GM21526 (cell line): Measurements from ENCODE around the gene ALMS1.
"Not testable (repeated sequence)": the region's sequence is repeated elsewhere in the genome, so short reads cannot be mapped to it uniquely, and the experiment has no call there.

Source experiments
- ATAC-seq: cut with Tn5 transposase; IDR thresholded peaks from one replicate; pipeline ENCODE4 v1.9.1; 2021; ENCODE audit warnings: moderate library complexity; ENCODE audit not compliant: unreplicated experiment, low FRiP score

Gene ALMS1

DNA sequence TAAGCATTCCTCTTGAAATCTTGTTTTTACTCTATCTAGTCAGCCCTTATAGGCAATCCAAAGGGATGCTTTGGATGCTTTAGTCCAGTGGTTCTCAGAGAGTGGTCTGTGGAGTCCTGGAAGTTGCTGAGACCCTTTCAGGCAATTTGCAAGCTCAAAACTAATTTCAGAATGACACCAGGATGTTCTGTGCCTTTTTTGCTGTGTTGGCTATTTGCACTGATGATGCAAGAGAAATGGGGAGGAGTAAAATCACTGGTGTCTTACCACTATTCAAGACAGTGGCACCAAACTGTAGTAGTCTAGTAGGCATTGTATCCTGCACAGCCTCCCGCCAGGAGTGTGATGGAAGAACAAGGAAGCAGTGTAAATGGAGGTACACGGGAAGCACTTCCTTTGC lies 219.0 kb downstream of the ALMS1 start:
- not testable (repeated sequence) for ATAC-seq

DNA sequence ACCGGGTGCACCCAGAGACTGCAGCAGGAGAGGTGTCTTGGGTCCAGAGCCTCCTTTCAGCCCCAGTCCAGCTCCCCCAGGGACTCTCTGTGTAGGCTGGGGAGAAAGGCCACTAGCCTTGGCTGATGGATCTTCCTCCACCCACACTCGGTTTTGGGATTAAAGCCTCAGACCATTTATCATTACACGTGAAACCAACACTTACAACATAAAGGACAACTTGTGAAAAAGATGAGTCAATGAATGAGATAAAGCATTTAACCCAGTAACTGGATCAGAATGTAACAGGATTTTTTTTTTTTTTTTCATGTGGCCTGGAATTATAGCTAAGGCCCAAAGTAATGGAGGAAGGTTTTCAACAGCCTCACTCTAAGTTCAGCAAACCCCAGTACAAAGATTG lies 224.5 kb downstream of the ALMS1 start:
- ATAC-seq, result no peak

DNA sequence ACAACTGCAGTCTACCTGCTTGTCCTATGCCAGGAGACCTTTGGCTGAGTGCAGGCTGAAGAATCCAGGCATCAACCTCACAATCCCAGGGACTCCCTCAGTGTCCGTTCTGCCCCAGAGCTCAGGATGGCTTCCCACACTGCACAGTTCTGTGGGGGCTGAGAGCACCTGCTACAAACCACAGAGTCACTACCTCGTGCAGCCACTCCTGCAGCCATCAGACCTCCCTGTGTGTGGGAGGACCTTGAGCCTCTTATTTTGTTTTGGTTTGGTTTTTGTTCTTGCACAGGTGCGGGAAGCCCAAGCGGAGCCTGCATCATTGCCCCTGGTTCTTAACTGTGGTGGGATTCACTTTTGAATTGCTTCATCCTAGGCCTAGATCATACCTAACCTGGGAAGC lies 225.6 kb downstream of the ALMS1 start:
- ATAC-seq, result no peak

DNA sequence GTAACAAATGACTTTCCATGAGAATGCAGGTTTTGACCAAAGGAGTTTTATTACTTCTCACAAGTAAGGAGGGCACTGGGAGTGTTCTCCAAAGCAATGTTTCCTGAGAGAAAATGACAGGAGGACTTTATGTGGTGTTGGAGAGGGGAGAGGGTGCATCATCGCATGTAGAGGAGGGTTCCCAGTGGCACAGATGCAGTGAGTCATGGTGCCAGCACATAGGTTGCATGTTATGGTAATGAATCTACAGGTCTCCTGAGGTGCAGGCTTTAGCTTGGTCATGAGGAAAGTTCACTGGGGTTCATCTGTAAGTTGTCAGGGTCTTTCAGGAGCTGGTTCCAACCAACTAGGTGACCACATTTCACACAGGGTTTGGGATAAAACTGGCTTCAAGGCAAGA lies 226.2 kb downstream of the ALMS1 start:
- ATAC-seq, result no peak

DNA sequence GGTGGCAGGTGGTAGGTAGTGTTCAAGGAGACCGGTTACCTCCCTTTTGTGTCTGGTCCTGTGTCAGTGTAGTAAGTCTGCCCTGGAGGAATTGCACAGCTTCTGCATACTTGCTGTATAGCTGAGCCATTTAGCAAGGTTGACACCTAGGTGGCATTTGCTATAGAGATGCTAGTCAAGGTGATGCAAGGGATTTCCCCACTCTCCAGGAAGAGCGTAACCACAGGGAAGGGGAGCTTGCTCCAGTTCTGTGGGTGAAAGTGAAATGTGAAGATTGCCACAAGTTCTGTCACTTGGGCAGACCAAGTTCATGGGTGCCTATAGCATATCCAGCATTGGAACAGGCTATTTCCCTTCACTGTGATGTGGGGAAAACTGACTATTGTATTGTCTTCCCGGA lies 228.5 kb downstream of the ALMS1 start:
- ATAC-seq, result no peak

DNA sequence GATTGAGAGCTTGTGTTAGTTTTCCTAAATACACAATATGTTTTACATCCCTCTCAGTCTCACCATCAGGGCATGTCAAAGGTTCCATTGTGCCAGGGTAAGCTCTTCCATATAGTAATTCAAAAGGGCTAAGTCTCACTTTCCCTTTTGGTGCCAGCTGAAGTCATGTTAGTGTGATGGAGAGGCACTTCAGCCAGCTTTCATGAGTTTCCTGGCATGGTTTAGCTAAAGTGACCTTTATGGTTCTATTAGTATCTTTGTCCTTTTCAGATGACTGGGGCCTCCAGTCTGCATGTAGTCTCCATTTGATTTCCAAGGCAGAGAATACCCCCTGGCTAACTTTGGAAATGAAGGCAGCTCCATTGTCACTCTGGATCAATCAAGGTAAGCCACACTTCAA lies 229.4 kb downstream of the ALMS1 start:
- no peak for ATAC-seq

DNA sequence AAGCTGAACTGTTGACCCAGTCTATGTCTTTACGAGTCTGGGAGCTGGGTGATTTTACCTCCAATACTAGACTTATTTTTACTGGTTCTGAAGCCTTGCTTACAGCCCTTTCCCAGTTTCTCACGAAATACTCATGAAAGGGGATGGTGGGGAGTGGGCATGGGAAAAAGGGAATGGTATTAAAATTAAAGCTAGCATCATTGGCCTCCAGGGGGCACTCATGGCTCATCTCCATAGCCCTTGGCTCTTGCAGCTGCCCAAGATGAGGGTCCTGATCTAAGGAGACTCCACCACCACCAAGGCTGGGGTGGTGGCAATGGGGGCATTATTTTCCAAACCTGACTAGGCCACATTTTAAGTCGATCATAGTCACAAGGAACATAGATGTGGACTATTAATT lies 234.3 kb downstream of the ALMS1 start:
- not testable (repeated sequence) for ATAC-seq

DNA sequence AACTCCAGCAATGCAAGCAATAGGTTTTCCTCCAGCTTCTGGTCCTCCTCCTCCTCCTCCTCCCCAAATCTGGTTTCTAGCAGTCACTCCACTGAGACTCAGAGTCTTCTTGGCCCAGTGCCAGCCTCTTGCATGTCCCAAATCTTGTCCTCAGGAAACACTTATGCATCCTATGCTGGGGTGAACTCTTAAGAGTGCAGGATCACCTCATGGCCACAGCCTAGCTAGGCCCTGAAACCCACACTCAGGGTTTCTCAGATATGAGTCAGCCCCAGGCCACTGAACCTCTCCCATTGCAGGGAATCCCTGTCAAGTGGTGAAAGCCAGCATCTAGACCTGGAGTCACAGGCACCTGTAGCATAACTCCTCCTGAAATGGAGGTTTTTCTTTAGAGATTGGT lies 238.4 kb downstream of the ALMS1 start:
- not testable (repeated sequence) for ATAC-seq

DNA sequence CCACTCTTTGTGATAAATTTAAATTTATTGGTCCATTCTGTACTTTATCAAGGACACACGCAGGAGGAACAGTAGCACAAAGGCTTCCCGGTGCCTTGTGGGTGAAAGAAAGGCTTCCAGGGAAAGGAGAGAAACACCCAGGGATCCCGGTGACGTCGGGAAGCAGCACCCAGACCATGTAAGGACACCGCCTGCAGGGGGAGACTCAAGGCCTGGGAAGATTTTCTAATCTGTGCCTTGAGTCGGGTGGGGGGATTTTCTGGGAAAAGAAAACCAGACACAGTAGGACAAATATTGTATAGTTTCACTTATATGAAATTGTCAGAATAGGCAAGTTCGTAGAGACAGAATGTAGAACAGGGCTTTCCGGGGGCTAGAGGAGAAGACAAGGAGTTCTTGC lies 239.0 kb downstream of the ALMS1 start:
- not testable (repeated sequence) for ATAC-seq

DNA sequence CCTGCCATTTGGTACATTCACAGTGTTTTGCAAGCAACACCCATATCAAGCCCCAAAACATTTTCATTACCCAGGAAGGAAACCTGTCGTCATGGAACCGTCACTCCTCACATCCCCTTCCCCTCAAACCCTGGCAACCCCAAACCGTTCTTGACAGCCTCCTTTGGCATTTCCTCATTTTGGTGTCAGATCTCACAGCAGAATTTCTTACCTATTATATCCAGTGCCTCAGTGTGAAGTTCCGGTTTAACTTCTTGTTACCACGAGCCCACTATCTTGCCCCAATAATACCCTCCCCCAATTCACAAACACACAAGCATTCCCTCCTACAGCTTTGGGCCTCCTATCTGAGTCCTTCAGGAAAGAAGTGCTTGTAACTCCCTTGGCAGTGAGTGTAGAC lies 240.6 kb downstream of the ALMS1 start:
- ATAC-seq, result not testable (repeated sequence)

DNA sequence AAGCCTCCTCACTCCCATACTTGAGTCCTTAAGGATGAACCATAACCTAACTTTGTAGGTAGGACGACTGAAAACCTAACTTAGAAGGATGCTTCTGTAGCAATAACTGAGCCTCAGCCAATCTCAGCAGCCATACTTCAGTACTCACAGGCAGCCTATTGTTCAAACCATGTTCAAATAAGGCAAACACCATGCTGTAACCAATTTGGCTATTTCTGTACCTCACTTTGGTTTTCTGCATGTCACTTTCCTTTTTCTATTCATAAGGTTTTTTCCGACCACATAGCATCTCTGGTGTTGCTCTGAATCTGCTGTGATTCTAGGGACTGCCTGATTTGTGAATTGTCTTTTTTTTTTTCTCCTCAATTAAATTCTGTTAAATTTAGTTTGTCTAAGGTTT lies 242.9 kb downstream of the ALMS1 start:
- ATAC-seq, result not testable (repeated sequence)

DNA sequence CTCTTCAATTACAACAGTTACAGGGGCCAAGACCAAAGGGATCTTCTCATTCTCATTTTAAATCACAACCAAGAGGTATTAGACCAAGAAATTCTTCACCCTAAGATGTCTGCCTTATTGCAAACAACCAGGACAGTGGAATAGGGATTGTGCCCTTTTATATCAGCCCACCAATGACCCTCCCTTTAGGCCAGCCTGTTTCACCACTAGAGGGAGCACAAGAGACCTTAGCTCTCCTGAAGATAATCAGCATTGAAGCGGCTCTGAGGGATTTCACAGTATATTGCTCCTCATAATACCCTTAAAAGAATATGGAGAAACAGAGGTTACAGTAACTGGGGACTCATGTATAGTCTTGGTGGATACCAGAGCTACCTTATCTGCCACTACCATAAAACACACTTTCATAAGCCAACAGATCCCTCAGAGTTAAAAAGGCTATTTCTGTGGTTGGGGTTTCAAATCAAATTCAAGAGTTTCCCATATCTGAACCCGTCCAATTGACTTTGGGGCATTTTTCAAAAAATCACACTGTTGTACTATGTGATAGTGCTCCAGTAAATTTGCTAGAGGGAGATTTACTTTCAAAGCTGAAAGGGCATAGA lies 245.1 kb downstream of the ALMS1 start:
- ATAC-seq, result peak; percentile 48

DNA sequence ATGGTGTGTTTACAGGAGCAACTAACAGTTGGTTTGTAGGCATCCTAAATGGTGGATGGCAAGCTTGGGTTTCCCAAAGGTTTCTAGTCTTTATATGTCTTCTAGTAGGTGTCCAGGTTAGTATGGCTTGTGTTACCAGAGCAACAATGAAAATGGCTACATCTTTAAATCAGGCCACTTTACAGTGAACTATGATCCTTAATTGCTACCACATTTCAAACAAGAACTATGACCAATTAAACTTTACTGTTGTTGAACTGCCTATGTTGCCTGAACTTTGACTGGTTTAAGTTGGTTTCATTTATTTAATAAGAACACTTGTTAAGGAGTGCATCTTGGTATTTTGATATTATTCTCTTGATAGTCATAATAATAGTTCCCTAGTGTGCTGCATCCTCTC lies 251.3 kb downstream of the ALMS1 start:
- ATAC-seq, result not testable (repeated sequence)

DNA sequence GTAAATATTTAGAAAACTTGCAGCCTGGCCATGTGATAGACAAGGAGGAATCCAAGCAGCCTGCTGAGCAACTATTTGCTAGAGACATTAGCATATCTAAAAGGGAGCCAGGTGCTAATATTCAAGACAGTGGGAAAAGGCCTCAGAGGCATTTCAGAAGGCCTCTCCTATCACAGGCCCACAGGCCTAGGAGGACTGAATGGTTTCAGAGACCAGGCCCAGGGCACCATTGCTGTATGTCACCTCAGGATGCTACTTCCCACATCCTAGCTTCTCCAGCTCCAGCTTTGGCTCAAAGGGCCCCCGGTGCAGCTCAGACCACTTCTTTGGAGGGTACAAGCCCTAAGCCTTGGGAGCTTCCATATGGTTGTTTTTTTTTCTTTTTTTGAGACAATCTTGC lies 252.8 kb downstream of the ALMS1 start:
- no peak for ATAC-seq

DNA sequence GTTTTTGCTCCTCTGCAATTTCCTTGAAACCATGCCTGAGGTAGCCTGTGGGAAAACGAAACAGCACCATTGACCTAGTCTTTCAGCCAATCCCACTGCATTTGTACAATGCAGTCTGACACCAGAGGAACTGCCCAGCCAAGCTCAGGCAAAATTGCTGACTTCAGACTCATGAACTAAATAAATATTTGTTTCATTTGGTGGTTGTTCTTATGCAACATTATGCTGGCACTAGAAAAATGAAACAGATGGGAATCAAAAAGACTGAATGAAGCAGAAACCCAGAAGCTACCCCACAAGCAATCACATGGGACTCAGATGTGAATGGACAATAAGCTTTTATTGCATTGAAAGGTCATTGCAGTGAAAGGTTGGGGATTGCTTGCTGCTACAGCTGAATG lies 254.9 kb downstream of the ALMS1 start:
- no peak for ATAC-seq

DNA sequence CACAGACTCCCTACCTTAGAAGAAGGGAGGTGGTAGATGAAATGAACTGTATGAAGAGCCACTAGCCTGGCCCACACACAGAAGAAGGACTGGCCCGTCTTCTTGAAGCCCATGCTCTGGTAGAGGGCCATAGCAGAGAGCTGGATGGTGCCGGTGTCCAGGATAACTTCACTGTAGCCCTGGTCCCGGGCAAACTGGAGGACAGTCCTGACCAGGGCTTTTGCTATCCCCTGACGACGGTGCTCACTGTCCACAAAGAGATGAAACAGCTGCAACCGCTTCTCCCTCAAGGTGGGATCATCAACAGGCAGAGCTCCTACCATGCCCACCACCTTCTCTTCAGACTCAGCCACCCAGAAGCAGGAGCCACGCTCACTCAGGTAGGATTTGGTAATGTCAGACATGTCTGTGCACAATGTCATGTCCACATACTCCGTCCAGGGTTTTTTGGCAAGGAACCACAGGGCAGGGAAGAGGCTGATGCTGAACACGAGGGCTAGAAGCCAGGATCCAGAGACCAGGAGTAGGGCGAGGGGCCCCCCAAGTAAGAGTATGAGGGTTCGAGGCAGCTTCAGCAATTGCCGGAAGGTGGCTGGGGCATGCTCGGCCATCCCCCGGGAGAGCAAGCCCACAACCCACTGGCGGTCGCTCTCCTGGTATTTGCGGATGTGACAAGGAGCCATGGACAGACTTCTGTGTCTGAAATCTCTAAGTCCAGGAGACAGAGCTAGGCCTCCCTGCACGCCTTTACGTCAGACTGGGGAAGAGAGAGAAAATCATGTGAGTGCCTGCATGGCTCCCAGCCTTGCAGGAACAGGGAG lies 255.5 kb downstream of the ALMS1 start:
- ATAC-seq, result no peak

DNA sequence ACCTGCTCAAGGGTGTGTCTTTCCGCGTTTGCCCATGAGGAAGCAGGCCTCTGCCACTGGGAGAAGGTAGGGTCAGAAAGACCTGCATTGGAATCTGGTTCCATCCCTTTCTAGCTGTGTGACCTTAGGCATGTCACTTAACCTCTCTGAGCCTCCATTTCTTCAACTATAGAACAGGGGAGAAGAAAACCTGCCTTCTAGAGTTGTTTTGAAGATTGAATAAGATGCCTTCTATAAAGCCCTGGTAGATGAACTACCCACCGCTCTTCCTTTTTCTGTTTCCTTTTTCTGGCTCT lies 256.1 kb downstream of the ALMS1 start:
- ATAC-seq, result no peak

DNA sequence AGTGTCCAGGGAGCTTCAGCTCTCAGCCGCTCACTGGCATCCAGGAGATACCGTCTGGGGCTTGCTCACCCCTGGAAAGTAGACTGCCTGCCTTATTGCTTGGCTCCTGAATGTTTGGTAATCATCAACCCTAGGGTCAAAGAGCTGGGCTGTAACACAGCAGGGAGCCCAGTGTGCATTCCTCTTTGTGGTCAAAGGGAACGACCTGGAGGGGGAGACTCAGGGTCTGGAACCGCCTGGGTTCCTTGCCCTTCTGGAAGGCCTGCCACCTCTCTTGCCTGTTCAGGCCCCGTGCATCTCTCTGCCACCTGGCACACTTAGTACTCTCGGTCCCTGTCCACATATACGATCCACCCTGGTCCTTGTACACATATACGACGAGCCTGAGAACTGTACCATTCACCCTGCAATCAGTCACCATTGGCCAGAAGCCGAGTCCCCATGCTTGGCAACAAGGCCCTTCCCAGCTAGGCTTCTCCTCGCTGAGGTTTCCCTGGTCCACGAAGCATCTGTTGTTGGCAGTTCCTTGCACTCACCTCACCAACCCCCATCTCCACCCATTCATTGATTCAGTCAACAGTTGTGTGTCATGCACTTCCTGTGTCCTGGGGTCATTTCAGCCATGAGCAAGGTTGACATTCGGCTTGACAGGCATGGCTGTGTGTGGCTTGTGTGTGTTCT lies 256.8 kb downstream of the ALMS1 start, which contains the start of gene NAT8:
Gene NAT8 (minus strand): TSS at position 85 of the 681 bp plus-strand sequence. CDS start 794 bp downstream, outside the sequence.
- no peak for ATAC-seq

DNA sequence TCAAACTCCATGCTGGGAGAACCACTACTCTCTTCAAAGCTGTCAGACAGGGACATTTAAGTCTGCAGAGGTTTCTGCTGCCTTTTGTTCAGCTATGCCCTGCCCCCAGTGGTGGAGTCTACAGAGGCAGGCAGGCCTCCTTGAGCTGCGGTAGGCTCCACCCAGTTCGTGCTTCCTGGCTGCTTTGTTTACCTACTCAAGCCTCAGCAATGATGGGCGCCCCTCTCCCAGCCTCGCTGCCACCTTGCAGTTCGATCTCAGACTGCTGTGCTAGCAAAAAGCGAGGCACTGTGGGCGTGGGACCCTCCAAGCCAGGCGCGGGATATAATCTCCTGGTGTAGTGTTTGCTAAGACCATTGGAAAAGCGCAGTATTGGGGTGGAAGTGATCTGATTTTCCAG lies 262.1 kb downstream of the ALMS1 start:
- not testable (repeated sequence) for ATAC-seq

DNA sequence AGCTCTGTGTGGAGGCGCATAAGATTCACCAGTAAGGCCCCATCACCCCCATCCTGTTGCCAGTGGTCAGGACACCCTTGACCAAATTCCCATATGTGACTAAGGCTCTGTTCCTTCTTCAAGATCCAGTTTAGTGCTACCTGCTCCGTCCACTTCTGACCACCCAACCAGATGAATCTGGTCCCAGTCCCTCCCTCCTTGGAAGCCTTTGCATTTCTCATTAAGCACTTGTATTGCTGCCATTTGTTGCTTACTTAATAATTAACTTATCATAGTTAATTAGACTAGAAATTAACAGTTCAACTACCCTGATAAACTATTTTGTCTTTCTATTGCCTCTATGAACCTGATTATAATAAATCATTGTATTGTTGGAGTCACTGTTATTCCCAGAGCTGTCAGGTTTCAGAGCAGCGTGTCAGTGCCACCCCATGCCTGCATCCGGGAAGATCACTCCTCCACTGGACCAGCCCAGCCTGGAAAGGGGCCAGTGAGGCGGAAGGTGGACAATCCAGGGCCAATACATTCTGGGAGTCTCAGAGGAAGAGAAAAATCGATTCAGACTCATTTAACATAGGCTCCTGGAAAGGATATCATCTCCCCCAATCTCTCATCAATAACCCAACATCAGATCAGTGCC lies 266.1 kb downstream of the ALMS1 start:
- no peak for ATAC-seq

DNA sequence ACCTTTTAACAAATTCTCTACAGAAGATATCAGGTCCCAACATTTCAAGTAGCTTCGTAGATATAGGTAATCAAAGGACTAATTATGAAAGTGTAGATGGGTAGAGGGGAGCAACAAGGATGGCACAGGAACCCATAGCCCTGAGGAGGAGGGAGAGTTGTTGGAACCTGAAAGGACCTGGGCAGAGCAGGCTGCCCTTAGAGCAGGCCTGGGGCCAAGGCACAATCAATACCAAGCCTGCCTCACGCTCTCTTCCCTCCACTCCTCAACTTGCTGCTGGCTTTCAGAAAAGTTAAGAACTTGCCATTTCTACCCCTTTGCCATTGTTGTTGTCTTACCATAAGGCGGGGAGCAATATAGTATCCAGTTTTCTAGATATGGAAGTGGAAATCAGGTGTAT lies 266.7 kb downstream of the ALMS1 start:
- no peak for ATAC-seq
